ENCODE measurements around the gene MRAS.

MRAS gene

GRCh38 chr3:138328341-138328740 is 20.0 kb upstream of the MRAS start:
- DNase-seq (ENCODE audit: insufficient read length) = no peak
- no peak for FAIRE-seq
- TF ChIP-seq TAF1 (IDR thresholded peaks at IDR 0.05; ENCODE audit: borderline replicate concordance, low read depth, low read length) (no peak), POLR2A (IDR thresholded peaks at IDR 0.05; ENCODE audit: low read depth, low read length) (no peak), POLR2AphosphoS5 (IDR thresholded peaks at IDR 0.05; ENCODE audit: low read depth, low read length) (no peak)

GRCh38 chr3:138329127-138329983 is 19.0 kb upstream of the MRAS start, which contains the start of gene NME9:
Gene NME9 (minus strand): TSS chr3:138329851. CDS start chr3:138329335, 516 bp downstream.
- FAIRE-seq = peak; percentile 64
- no peak for TF ChIP-seq TAF1 (IDR thresholded peaks at IDR 0.05; ENCODE audit: borderline replicate concordance, low read depth, low read length)
- TF ChIP-seq POLR2AphosphoS5 (IDR thresholded peaks at IDR 0.05; ENCODE audit: low read depth, low read length) = no peak
- no peak for TF ChIP-seq POLR2A (IDR thresholded peaks at IDR 0.05; ENCODE audit: low read depth, low read length)
- DNase-seq (ENCODE audit: insufficient read length) = peak; percentile 47

GRCh38 chr3:138329984-138330293 is 18.4 kb upstream of the MRAS start:
- FAIRE-seq (no peak), DNase-seq (ENCODE audit: insufficient read length) (no peak)
- TF ChIP-seq TAF1 (IDR thresholded peaks at IDR 0.05; ENCODE audit: borderline replicate concordance, low read depth, low read length) (no peak), POLR2AphosphoS5 (IDR thresholded peaks at IDR 0.05; ENCODE audit: low read depth, low read length) (no peak), POLR2A (IDR thresholded peaks at IDR 0.05; ENCODE audit: low read depth, low read length) (no peak)

GRCh38 chr3:138331143-138331894 is 17.1 kb upstream of the MRAS start:
- DNase-seq (ENCODE audit: insufficient read length) (no peak), FAIRE-seq (no peak)
- TF ChIP-seq TAF1 (IDR thresholded peaks at IDR 0.05; ENCODE audit: borderline replicate concordance, low read depth, low read length) (no peak), POLR2A (IDR thresholded peaks at IDR 0.05; ENCODE audit: low read depth, low read length) (no peak), POLR2AphosphoS5 (IDR thresholded peaks at IDR 0.05; ENCODE audit: low read depth, low read length) (no peak)

DNA sequence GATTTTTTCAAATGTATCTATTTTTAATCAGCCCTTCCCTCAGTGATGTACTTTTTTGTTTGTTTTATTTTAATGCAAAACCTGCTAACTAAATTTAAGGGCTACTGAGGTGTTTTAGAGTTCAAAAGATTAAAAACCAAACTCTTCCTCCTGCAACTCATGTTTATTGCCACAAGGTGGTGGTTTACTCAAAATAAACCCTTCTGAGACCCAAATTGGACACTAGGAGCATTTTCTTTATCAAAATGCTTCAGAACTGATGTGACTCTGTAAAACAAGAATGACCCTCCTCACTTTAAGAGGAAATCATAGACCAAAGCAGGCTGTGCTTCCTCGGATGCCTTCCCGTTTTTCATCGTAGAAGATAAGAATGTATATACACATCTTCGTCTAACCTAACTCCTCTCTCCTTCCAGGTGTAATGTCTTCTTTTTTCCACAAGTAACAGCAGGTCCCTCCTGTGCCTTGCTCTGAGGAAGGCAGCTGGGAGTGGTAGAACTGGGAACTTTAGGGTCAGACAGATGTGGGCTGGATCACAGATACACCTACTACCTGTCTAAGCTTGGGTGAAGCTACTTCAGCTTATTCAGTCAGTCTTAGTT is 15.8 kb upstream of the MRAS start:
- no peak for DNase-seq (ENCODE audit: insufficient read length)
- FAIRE-seq = no peak
- no peak for TF ChIP-seq TAF1 (IDR thresholded peaks at IDR 0.05; ENCODE audit: borderline replicate concordance, low read depth, low read length)
- no peak for TF ChIP-seq POLR2A (IDR thresholded peaks at IDR 0.05; ENCODE audit: low read depth, low read length)
- no peak for TF ChIP-seq POLR2AphosphoS5 (IDR thresholded peaks at IDR 0.05; ENCODE audit: low read depth, low read length)

GRCh38 chr3:138334608-138335007 is 13.8 kb upstream of the MRAS start:
- TF ChIP-seq TAF1 (IDR thresholded peaks at IDR 0.05; ENCODE audit: borderline replicate concordance, low read depth, low read length) = no peak
- no peak for TF ChIP-seq POLR2A (IDR thresholded peaks at IDR 0.05; ENCODE audit: low read depth, low read length)
- no peak for TF ChIP-seq POLR2AphosphoS5 (IDR thresholded peaks at IDR 0.05; ENCODE audit: low read depth, low read length)

GRCh38 chr3:138336454-138336999 is 11.9 kb upstream of the MRAS start:
- DNase-seq (ENCODE audit: insufficient read length) (no peak), FAIRE-seq (no peak)
- TF ChIP-seq TAF1 (IDR thresholded peaks at IDR 0.05; ENCODE audit: borderline replicate concordance, low read depth, low read length) (no peak), POLR2A (IDR thresholded peaks at IDR 0.05; ENCODE audit: low read depth, low read length) (no peak), POLR2AphosphoS5 (IDR thresholded peaks at IDR 0.05; ENCODE audit: low read depth, low read length) (no peak)

More at GRCh38 chr3:138334608-138335007, 13.8 kb upstream of the MRAS start:
- no peak for DNase-seq (ENCODE audit: insufficient read length)
- no peak for FAIRE-seq

DNA sequence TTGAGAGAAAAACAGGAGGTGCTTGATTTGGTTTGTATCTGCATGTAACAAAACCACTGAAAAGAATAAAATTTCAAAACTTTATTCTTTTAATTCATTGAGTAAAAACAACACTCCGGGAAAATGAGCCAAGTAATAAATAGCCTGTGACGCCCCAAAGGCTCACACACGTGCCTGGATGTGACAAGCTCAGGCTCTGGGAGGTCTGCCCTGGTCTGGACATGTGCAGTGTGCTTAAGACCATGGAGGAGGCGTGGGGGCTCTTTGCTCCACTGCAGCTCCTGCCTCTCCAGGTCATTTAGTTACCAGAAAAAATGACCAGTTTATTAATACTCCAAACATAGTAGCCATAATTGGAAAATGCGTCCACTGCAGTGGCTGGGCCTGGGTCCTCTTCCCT is 10.1 kb upstream of the MRAS start:
- DNase-seq (ENCODE audit: insufficient read length) (no peak), FAIRE-seq (no peak)
- no peak for TF ChIP-seq TAF1 (IDR thresholded peaks at IDR 0.05; ENCODE audit: borderline replicate concordance, low read depth, low read length)
- no peak for TF ChIP-seq POLR2AphosphoS5 (IDR thresholded peaks at IDR 0.05; ENCODE audit: low read depth, low read length)
- TF ChIP-seq POLR2A (IDR thresholded peaks at IDR 0.05; ENCODE audit: low read depth, low read length) = no peak

GRCh38 chr3:138338811-138339210 is 9.6 kb upstream of the MRAS start:
- no peak for DNase-seq (ENCODE audit: insufficient read length)
- no peak for TF ChIP-seq POLR2AphosphoS5 (IDR thresholded peaks at IDR 0.05; ENCODE audit: low read depth, low read length)
- FAIRE-seq = no peak

DNA sequence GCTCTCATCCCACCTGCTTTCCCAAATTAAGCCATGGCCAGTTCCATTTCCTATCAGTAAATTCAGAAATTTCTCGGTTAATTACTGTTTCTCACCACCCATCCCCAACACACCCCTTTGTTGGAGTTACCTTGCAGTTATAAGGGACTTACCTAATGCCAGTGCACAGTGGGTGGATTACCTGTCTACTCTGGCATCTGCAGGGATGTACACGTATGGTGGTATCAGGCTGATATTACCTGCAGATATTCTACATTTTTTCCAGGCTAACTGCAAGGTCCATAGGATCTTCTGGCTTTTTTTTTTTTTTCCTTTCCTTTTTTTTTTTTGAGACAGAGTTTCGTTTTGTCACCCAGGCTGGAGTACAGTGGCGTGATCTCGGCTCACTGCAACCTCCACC is 7.9 kb upstream of the MRAS start:
- DNase-seq (ENCODE audit: insufficient read length) (no peak), FAIRE-seq (no peak)
- TF ChIP-seq POLR2A (IDR thresholded peaks at IDR 0.05; ENCODE audit: low read depth, low read length) (no peak), TAF1 (IDR thresholded peaks at IDR 0.05; ENCODE audit: borderline replicate concordance, low read depth, low read length) (no peak), POLR2AphosphoS5 (IDR thresholded peaks at IDR 0.05; ENCODE audit: low read depth, low read length) (no peak)

DNA sequence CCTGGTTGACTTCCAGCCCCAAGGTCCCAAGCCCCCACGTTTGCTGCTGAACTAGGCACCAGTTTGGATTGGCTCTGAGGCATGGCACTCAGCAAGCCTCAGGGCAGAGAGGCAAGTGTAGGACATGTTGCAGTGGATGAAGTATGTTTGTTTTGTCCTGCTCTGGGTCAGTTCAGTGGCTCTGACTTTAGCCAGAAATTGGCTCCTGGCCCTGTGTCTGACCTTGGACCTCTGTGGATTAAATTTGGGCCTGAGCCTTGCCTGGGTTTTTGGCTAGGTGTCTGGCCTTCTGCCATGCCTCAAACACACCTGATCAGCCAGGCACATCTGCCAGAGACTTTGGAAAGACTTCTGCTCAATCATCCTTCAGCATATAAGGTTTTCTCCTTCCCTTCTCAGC is 3.6 kb upstream of the MRAS start:
- TF ChIP-seq POLR2A (IDR thresholded peaks at IDR 0.05; ENCODE audit: low read depth, low read length) = no peak
- no peak for TF ChIP-seq TAF1 (IDR thresholded peaks at IDR 0.05; ENCODE audit: borderline replicate concordance, low read depth, low read length)
- DNase-seq (ENCODE audit: insufficient read length) (no peak), FAIRE-seq (no peak)

All from GM12892 (cell line).